KBM-7 (cell line): ENCODE data around the gene ZNF460.
"Not testable (repeated sequence)": the region's sequence is repeated elsewhere in the genome, so short reads cannot be mapped to it uniquely, and the experiment has no call there.

Source experiments
- DNase-seq: peaks from one replicate; pipeline ENCODE4 v3.0.0-alpha.2; 2015
- in situ Hi-C: fragments of 300-500 bp; cut with MboI; formaldehyde crosslinking; loops from 2 replicates; pipeline ENCODE4 v1.14.3; 2020; ENCODE audit warnings: low sequenced_read_pairs, low pct_unique_long_range_greater_than_20kb, mixed read lengths

ZNF460 gene

DNA sequence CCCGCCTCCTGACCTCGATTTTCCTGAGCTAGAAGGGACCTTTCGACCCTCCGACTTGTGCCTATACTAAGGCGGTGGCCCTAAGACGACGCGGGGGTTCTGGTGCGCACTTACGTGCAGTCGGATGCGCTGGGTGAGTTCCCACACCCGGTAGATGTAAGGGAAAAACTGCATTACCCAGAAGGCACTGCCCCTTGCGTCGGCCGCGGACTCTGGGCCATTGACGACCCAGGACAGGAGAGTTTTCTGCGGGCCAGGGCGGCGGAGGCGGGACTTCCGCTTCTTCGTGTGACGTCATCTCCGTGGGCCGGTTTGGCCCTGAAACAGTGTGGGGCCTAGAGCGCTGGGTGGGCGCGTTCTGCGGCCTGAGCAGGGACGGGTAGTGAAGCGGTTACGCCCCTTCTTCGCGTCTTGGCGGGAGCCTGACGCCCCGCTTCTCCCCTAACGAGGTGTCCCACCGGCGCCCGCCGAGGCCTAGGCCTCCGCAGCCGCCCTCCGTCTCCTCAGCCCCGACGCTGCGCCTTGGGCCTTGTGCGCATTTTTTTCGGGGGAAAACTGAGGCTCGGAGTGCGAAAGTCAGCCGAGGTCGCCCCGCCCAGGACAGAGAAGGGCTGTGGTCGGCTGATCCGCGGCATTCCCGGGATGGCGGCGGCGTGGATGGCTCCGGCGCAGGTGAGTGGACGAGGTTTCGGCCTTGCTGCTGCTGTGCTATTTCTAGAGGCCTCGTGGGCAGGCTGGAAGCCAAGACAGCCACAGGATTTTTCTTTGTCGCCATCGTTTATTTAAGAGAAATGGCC is at the start of gene ZNF460:
Gene ZNF460, plus strand, starts transcription at position 321 of the 797 bp plus-strand sequence. Its CDS starts 322 bp downstream, at position 643.
- in situ Hi-C loops = no loop called here
- peak; percentile 97 for DNase-seq

DNA sequence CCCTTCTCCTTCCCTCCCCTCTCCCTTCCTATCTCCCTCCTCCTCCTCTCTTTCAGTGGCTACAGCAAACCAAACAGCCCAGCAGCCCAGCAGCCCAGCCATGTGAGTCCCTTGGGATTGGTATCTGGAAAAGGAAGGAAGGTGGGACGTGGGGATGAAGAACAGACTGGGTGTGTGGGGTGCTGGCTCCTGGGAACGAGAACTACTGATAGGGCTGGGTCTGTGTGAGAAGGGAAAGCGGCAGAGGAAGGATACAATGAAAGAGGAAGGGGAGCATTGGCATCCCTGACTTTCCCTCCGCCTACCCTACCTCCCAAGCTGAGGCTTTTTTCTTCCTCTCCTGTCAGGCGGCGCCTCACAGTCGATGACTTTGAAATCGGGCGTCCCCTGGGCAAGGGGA is 48.6 kb upstream of the ZNF460 start:
- DNase-seq = no peak
- in situ Hi-C loops = no loop called here

DNA sequence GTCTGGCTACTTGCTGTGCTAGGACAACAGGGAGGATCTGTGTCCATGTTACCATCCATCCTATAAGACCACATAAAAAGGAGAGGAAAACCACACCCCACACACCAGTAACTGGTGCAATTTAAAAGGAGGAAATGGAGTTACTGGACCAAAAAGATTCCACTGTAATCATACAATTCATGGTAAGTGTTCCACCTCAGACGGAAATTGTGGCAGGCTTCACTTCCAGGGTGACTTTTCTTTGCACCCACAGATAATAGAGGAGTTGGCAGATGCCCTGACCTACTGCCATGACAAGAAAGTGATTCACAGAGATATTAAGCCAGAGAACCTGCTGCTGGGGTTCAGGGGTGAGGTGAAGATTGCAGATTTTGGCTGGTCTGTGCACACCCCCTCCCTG is 47.1 kb upstream of the ZNF460 start:
- in situ Hi-C loops = no loop called here

DNA sequence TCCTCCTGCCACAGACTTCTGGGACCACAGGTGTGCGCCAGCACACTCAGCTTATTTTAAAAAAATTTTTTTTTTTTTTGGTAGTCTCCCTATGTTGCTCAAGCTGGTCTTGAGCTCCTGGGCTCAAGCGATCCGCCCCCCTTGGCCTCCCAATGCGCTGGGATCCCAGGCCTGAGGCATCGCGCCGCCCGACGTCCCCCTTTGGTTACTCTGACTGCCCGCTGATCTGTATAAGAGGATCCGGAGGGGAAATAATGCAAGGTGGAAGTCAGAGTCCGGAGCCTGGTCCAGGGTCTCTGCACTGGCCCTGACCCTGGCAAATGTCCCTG is 40.3 kb upstream of the ZNF460 start:
- no peak for DNase-seq
- in situ Hi-C loops = no loop called here

More for the DNA sequence above, 47.1 kb upstream of the ZNF460 start:
- DNase-seq = peak; percentile 58

DNA sequence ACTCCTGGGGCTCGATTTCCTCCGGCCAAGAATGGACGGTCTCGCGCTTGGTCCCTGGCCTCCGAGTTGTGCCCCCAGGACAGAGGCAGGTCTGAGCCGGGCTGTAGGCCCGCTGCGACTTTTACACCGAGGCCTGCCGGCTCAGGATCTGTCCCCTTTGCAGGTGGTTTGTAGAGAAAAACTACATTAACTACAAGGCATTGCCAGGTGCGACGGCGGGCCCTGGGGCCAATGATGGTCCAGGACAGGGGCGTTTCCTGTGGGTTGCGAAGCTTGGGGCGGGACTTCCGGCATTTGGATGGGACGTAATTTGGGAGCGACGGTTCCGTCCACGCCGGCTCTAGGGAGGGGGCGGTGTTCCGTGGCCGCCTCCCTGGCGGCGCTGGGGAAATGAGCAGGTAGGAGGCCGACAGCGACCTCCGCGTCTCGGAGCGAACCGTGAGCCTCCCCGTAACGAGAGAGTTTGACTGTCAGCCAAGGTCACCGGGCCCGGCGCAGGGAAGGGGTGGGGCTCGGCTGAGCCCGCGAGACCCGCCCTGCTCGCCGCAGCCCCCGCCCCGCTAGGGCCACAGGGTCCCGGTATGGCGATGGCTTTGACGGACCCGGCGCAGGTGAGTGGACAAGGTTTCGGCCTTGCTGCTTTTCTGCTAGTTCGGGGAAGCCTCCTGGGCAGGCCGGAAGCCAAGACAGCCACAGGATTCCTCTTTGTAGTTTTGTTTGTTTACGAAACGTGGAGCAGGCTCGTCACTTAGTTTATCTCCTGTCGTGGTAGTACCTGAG is 39.8 kb upstream of the ZNF460 start, which contains the start of gene ZNF805:
Gene ZNF805, plus strand, starts transcription at position 322 of the 780 bp plus-strand sequence. Its CDS starts 260 bp downstream, at position 582.
- in situ Hi-C loops = no loop called here
- DNase-seq = peak; percentile 93

DNA sequence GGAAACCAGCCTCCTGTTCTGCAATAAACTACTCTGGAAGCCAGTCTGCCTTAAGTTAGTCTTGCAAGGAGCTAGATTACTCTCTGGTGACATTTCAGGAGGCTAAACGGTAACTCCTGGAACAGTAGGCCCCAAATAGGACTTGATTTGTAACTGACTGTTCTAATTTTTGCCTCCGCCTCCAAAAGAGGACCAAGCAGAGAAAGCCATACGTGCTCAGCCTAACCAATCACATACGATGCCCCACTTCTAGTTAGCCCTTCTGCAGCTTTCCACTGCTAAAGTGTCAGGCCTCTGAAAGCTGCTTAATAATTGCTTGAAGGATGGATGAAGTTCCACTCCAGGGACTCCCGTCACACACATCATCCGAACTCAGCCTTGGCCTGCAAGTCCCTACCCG is 39.1 kb upstream of the ZNF460 start:
- in situ Hi-C loops = no loop called here
- DNase-seq = no peak

DNA sequence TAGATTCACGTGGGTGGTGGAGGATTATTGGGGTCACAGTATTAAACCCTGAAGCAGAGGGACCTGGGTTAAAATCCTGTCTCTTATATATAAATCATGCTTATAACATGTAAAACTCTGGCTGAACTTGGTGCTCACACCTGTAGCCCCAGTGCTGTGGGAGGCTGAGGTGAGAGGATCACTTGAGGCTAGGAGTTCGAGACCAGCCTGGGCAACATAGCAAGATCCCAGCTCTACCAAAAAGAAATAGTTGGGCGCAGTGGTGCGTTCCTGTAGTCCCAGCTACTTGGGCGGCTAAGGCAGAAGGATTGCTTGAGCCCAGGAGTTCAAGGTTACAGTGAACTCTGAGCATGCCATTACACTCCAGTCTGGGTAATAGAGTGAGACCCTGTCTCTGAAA is 37.5 kb upstream of the ZNF460 start:
- in situ Hi-C loops = no loop called here
- no peak for DNase-seq

DNA sequence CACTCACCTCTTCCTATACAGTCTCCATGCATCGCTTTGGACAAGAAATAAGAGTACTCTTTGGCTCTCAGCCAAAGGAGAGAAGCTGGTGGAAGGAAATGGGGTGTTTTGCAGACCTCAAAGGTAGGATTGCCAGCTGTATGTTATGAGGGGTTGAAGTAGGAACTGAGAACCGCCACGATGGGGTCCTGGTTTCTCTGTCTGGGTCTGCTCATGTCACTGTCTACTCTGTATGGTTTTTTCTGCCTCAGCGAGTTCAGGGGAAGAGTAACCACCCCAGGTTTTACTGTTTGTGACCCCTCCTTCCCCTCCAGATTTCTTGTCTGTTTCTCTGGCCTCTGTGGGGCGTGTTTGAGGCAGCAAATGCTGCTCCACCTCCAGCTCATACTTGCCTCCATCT is 35.8 kb upstream of the ZNF460 start:
- DNase-seq = no peak

DNA sequence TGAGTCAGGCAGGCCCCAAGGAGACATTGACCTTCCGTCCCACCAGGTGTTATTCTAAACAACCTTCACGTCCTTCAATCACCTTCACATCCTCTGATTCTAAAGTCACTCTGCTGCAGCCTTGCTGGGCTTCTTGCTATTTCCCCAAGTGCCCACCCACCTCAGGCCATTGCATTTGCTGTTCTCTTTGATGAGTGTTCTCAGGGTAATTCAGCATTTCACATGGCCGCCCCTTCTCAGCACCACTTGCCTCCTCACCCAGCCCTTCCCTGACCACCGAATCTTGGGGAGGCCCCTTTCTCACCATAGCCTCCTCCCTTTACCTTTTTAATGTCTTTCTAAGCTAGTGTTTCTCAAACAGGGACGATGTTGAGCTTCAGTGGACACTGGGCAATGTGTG is 35.2 kb upstream of the ZNF460 start:
- in situ Hi-C loops = no loop called here
- no peak for DNase-seq

More for the DNA sequence above, 35.8 kb upstream of the ZNF460 start:
- in situ Hi-C loops = no loop called here

DNA sequence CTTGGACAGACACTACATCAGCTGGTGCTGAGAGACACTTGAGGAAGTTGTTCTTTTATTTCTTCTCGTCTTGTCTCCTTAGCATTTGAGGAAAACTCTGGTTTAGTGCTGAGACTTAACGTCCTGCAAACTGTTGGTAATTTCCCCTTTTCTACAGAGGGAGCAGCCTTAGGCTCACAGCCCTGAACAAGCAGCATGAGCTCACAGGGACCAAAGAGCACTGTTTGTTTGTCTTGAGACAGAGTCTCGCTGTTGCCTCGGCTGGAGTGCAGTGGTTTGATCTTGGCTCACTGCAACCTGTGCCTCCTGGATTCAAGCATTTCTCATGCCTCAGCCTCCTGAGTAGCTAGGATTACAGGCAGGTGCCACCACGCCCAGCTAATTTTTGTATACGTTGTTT is 34.3 kb upstream of the ZNF460 start:
- DNase-seq = no peak
- in situ Hi-C loops = no loop called here

DNA sequence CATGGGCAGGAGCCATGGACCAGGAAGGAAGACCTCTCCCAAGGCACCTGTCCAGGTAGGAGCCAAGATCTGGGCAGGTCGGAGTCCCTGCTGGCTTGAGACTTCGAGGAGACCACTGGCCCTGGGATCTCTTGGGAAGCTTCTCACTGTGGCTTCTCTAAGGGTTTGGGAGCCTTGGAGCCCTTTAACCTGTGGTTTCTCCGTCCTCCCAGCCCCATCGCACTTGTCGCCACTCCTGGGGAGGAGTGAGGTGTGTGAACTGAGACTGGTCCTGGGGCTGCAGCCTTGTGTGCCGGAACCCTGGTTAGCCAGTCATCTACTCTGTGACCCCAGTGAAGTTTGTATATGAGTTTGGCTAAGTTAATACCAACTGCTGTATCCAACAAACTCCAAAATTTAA is 31.6 kb upstream of the ZNF460 start:
- DNase-seq = no peak
- in situ Hi-C loops = no loop called here

DNA sequence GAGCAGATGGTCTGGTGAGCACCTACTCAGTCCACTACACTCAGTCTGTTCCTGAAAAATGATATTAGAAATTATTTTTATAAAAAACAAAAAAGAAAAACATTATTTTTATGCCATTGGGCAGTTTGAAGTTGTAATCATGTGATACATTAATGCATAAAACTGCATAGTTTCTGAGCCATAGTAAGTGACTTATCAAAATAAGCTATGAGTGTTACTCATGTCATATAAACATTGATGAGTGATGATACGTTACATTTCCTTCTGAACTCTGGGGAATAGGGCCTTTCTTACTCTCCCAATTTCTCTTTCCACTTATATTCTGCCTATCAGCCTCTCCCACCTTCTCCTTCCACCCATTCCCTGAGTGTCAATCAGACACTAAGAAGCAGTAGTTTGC is 31.0 kb upstream of the ZNF460 start:
- DNase-seq = no peak
- in situ Hi-C loops = no loop called here

DNA sequence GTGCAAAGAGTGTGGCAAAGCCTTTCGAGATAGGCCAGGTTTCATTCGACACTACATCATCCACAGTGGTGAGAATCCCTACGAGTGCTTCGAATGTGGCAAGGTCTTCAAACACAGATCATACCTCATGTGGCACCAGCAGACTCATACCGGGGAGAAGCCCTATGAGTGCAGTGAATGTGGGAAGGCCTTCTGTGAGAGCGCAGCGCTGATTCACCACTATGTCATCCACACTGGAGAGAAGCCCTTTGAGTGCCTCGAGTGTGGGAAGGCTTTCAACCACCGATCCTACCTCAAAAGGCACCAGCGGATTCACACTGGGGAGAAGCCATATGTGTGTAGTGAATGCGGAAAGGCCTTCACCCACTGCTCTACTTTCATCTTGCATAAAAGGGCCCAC is 26.5 kb upstream of the ZNF460 start:
- in situ Hi-C loops, DNase-seq: not testable (repeated sequence)

DNA sequence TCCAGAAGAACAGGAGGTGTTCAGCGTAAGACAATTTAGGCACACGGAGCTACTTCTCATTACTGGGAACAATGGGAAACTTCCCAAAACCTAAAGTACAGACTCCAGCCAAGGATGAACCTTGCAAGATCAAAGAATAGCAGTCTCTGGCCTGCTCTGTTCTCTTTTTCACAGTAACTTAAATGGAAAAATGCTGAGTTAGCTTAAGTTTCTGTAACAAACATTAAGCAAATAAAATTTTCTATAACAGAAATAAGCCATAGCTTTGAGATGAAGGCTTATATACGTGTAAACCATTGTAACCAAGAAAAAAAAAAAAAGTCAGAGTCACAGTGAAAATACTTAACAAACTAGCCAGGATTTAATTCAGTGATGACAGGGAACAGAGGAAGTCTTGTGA is 18.2 kb upstream of the ZNF460 start:
- in situ Hi-C loops = no loop called here

DNA sequence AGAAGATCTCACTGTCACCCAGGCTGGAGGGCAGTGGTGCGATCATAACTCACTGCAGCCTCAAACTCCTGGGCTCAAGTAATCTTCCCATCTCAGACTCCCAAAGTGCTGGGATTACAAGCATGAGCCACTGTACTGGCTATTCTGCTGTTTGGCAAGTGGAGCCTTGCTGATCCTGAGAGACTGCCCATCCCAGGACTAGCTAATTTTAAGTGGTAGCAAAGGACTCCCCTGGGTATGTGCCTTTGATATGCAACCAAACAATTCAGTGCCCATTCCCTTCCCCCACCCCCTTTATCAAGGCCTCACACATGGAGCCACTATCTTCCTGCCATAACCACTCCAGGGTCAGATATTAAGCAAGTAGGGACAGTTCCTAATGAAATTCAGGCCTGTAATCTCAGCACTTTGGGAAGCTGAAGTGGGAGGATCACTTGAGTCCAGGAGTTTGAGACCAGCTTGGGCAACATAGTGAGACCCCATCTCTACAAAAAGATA is 17.0 kb upstream of the ZNF460 start:
- DNase-seq = no peak
- in situ Hi-C loops = no loop called here

More for the DNA sequence above, 18.2 kb upstream of the ZNF460 start:
- DNase-seq = no peak

DNA sequence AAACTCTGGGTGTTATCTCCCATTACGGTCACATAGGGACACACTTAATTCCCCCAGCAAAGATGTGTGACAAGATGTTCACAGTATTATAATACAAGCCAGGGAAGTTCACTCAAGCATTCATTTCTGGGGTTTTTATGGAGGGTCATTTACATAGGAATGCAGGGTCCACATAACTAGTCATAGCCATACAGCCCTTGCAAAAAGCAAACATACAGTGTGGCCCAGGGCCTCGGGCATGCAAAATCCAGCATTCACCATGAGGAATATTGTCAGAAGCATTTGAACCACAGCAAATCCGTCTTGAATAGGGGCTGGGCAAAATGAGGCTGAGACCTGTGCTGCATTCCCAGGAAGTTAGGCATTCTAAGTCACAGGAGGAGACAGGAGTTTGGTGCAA is 13.0 kb upstream of the ZNF460 start:
- DNase-seq = no peak
- in situ Hi-C loops = no loop called here

DNA sequence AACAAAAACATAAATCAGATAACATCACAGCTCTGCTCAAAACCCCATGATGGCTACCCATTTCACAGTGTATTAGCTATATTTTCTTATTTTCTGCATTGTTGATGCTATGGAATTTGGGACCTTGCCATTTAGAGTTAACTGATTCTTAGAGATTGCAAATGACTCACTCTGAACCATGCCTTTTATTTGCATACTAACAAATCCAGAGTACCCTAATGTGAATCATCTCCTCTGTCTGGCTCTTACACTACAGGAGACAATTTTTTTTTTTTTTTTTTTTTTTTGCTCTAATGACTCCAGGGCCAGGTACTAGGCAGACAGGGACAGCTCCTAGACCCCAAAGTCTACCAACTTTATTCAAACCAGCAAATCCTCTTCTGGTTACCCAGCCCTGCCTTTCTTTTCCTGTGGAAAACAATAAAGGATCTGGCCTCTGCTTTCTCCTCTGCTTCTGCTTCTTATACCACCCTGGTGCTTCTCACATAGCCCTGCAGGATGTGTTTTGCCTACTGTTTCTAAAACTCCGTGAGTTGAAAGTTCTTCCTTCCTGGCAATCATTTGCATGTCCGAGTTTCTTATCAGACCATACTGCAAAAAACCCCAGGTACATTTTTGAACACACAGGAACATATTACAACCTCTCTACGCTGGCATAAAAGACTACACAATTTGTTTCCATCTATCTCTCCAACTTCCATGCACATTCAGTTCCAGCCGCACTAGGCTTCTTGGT is 10.6 kb upstream of the ZNF460 start:
- in situ Hi-C loops = no loop called here
- no peak for DNase-seq

DNA sequence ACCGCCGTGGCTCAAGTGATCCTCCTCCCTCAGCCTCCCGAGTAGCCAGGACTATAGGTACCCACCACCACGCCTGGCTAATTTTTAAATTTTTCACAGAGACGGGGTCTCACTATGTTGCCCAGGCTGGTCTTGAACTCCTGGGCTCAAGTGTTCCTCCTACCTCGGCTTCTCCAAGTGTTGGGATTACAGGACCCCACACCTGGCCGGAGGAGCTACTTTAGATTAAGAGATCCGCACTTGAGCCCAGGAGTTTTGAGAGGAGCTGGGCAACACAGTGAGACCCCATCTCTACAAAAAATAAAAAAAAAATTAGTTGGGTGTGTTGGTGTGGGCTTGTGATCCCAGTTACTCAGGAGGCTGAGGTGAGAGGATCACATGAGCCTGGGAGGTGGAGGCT is 9.0 kb upstream of the ZNF460 start:
- no peak for DNase-seq
- in situ Hi-C loops = no loop called here

DNA sequence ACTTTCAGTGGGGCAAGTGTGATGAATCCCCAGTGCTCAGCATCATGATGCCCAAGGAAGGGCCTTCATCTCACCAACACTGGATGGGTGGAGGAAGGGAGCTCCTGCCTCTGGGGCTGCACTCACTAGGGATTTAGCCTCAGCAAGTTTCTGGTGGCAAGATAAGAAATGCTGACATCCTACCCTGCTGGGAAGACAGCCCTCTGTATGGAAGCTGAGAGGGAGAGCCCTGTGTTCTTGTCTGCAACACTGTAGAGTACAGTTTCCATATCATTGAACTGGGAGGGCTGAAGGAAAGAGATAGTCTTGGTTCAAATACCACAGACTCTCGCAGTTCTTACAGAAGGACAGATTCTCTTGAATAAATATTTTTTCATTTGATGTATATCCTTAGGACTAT is 7.3 kb upstream of the ZNF460 start:
- in situ Hi-C loops = no loop called here
- DNase-seq = no peak

DNA sequence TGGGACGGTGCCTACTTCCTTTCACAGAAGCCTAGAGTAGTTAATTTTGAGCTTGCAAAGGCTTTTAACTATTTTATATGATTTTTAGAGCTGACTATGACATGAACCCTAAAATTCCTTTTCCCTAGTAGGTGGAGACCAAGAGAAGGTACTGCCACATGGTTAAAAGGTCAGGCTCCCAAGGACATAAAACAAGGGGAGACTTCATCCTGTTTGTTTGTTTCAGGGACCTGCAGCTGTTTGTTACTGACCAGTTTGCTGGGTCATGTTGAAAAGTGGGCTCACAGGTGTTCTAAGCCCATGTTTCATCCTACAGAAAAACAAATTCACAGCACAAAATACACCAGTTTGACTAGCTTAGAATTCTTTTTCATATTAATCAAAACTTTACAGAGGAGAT is 3.9 kb upstream of the ZNF460 start:
- in situ Hi-C loops = no loop called here

More for the DNA sequence above, 3.9 kb upstream of the ZNF460 start:
- no peak for DNase-seq
